HG03097 (cell line): ENCODE results near the gene NIPBL.
"Not testable (repeated sequence)": the region's sequence is repeated elsewhere in the genome, so short reads cannot be mapped to it uniquely, and the experiment has no call there.

Experiments used
- ATAC-seq: cut with Tn5 transposase; IDR thresholded peaks from one replicate; pipeline ENCODE4 v1.9.1; 2021; ENCODE audit not compliant: unreplicated experiment, low FRiP score

NIPBL gene

GRCh38 chr5:36878392-36879082, 2.0 kb downstream of the NIPBL start:
- ATAC-seq, result no peak

- no peak for ATAC-seq
These were observed 2.9 kb downstream of the NIPBL start for GRCh38 chr5:36879274-36880033.

GRCh38 chr5:36880761-36881160, 4.2 kb downstream of the NIPBL start:
- no peak for ATAC-seq

GRCh38 chr5:36881304-36881703, 4.7 kb downstream of the NIPBL start:
- no peak for ATAC-seq

GRCh38 chr5:36881807-36882206, 5.2 kb downstream of the NIPBL start:
- no peak for ATAC-seq

GRCh38 chr5:36882250-36882649, 5.7 kb downstream of the NIPBL start:
- no peak for ATAC-seq

GRCh38 chr5:36883894-36884462, 7.4 kb downstream of the NIPBL start:
- ATAC-seq, result no peak

- no peak for ATAC-seq
These were observed 8.6 kb downstream of the NIPBL start for GRCh38 chr5:36885149-36885548.

GRCh38 chr5:36885566-36886485, 9.3 kb downstream of the NIPBL start:
- no peak for ATAC-seq

GRCh38 chr5:36886791-36887190, 10.2 kb downstream of the NIPBL start:
- no peak for ATAC-seq

- no peak for ATAC-seq
These were observed 11.0 kb downstream of the NIPBL start for GRCh38 chr5:36887532-36887931.

- ATAC-seq, result no peak
These were observed 11.7 kb downstream of the NIPBL start for GRCh38 chr5:36888303-36888702.

GRCh38 chr5:36889264-36889663, 12.7 kb downstream of the NIPBL start:
- no peak for ATAC-seq

- ATAC-seq, result no peak
These were observed 14.7 kb downstream of the NIPBL start for GRCh38 chr5:36891266-36891665.

GRCh38 chr5:36892085-36892830, 15.7 kb downstream of the NIPBL start:
- ATAC-seq, result not testable (repeated sequence)

GRCh38 chr5:36894954-36895353, 18.4 kb downstream of the NIPBL start:
- no peak for ATAC-seq

GRCh38 chr5:36896476-36896875, 19.9 kb downstream of the NIPBL start:
- no peak for ATAC-seq

- ATAC-seq, result no peak
These were observed 21.0 kb downstream of the NIPBL start for GRCh38 chr5:36897616-36898015.

- ATAC-seq, result no peak
These were observed 23.3 kb downstream of the NIPBL start for GRCh38 chr5:36899860-36900259.

GRCh38 chr5:36900283-36900682, 23.7 kb downstream of the NIPBL start:
- no peak for ATAC-seq
